H1 (cell line): ENCODE data around the gene KYNU.

ENCODE experiments used
- CREB1 ChIP-seq: IDR thresholded peaks from 2 replicates; pipeline ENCODE4 v1.6.1; 2012; ENCODE audit warnings: inconsistent platforms
- EZH2 ChIP-seq: fragments of 200-600 bp; sonication (generic); IDR thresholded peaks from 2 replicates; pipeline ENCODE4 v1.7.1; 2012; ENCODE audit warnings: low read depth, mild to moderate bottlenecking, moderate library complexity, low read length, inconsistent platforms; ENCODE audit not compliant: severe bottlenecking
- KDM1A ChIP-seq: fragments of 200-600, 300-600 bp; sonication (generic); IDR thresholded peaks from 2 replicates; pipeline ENCODE4 v1.7.1; 2016; ENCODE audit warnings: mild to moderate bottlenecking, low read length, borderline replicate concordance
- SRF ChIP-seq: IDR thresholded peaks from 2 replicates; pipeline ENCODE4 v1.6.1; 2011; ENCODE audit warnings: mild to moderate bottlenecking, low read depth, low read length, moderate library complexity
- TF ChIP-seq, protein P1 (sequence below), 3 experiments: IDR thresholded peaks; 1 replicate in 2 of 3; 2 replicates in 1 of 3; pipeline versions ENCODE4 v1.5.1 to v1.6.1; 2011; ENCODE audit warnings: low read length in 3 of 3, mild to moderate bottlenecking in 3 of 3, inconsistent platforms in 2 of 3, low read depth in 1 of 3, moderate library complexity in 1 of 3; ENCODE audit not compliant: insufficient read depth in 1 of 3; ENCODE audit errors: control extremely low read depth in 1 of 3
- TF ChIP-seq, protein P2 (sequence below): IDR thresholded peaks from 2 replicates; pipeline ENCODE4 v1.6.1; 2011; ENCODE audit warnings: low read depth, mild to moderate bottlenecking, low read length; ENCODE audit not compliant: insufficient read depth

- TF ChIP-seq, protein P1, sequence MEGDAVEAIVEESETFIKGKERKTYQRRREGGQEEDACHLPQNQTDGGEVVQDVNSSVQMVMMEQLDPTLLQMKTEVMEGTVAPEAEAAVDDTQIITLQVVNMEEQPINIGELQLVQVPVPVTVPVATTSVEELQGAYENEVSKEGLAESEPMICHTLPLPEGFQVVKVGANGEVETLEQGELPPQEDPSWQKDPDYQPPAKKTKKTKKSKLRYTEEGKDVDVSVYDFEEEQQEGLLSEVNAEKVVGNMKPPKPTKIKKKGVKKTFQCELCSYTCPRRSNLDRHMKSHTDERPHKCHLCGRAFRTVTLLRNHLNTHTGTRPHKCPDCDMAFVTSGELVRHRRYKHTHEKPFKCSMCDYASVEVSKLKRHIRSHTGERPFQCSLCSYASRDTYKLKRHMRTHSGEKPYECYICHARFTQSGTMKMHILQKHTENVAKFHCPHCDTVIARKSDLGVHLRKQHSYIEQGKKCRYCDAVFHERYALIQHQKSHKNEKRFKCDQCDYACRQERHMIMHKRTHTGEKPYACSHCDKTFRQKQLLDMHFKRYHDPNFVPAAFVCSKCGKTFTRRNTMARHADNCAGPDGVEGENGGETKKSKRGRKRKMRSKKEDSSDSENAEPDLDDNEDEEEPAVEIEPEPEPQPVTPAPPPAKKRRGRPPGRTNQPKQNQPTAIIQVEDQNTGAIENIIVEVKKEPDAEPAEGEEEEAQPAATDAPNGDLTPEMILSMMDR (IDR thresholded peaks at IDR 0.05; ENCODE audit: control extremely low read depth in 1 of 3, insufficient read depth in 1 of 3, low read depth in 1 of 3, low read length in 3 of 3): no peak
- TF ChIP-seq KDM1A (no peak), EZH2 (no peak), SRF (no peak), CREB1 (no peak)
- TF ChIP-seq, protein P2, sequence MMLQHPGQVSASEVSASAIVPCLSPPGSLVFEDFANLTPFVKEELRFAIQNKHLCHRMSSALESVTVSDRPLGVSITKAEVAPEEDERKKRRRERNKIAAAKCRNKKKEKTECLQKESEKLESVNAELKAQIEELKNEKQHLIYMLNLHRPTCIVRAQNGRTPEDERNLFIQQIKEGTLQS: no peak
These were observed 53.5 kb downstream of the KYNU start for GRCh38 chr2:142930835-142931398.
